Measurements from ENCODE around the gene EPHB2. TPM values are rescaled to one million over a fixed set of nuclear protein-coding genes. Genes with fewer than 3 reads are reported as not detected.

EPHB2 gene
- total and polyA plus RNA-seq, 2 donors from 2014 or later, result 3.0 to 9.5 TPM

DNA sequence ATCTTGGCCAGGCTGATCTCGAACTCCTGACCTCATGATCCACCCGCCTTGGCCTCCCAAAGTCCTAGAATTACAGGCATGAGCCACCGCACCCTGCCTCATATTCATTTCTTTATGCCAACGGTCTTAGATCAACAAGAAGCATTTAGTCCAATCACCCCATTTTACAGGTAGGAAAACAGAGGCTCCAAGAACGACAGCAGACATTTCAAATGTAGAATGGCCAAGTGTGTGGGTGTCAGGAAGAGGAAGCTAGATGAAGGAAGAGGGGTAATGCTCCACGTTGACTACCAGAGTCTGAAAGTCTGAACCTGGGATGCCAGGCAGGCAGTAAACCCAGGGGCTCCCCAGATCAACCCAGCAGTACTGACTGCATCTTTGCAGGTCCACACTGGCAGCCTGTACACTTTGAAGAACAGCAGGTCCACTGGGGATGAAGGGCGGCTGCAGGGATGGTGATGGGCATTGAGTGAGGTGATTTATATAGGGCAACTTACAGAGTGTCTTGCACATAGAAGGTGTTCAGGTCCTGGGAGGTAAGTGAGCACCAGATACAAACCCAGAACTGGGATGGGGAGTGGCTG lies 120.2 kb downstream of the EPHB2 start:
- Histone ChIP-seq H3K4me1 (ENCODE audit: control insufficient read depth in 2 of 3, insufficient read depth in 2 of 3, low read depth in 1 of 3, low read length in 3 of 3) (peaks cover 7 to 30% (median 21%) of the 10 kb centered on the region in 3 donors), H3K9me3 (ENCODE audit: control insufficient read depth in 2 of 3, insufficient read depth in 1 of 3, low read length in 3 of 3) (no peaks in the 10 kb centered on the region), H3K27ac (ENCODE audit: low read depth in 2 of 2, low read length in 2 of 2) (no peak overlapping the region), H3K4me3 (ENCODE audit: low read length in 3 of 3) (no peak overlapping the region), H3K27me3 (ENCODE audit: control insufficient read depth, insufficient read depth, low read length) (no peaks in the 10 kb centered on the region), H3K9ac (ENCODE audit: low read length in 3 of 3) (no peak overlapping the region), H3K36me3 (ENCODE audit: control insufficient read depth in 2 of 3, insufficient read depth in 3 of 3, low read length in 3 of 3) (no peaks in the 10 kb centered on the region)
- FAIRE-seq, result no peak
- intact Hi-C loops (cut with DNase I), result no loop called here
- TF ChIP-seq, protein P1, sequence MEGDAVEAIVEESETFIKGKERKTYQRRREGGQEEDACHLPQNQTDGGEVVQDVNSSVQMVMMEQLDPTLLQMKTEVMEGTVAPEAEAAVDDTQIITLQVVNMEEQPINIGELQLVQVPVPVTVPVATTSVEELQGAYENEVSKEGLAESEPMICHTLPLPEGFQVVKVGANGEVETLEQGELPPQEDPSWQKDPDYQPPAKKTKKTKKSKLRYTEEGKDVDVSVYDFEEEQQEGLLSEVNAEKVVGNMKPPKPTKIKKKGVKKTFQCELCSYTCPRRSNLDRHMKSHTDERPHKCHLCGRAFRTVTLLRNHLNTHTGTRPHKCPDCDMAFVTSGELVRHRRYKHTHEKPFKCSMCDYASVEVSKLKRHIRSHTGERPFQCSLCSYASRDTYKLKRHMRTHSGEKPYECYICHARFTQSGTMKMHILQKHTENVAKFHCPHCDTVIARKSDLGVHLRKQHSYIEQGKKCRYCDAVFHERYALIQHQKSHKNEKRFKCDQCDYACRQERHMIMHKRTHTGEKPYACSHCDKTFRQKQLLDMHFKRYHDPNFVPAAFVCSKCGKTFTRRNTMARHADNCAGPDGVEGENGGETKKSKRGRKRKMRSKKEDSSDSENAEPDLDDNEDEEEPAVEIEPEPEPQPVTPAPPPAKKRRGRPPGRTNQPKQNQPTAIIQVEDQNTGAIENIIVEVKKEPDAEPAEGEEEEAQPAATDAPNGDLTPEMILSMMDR (IDR thresholded peaks at IDR 0.05; ENCODE audit: borderline replicate concordance, extremely low read depth, insufficient read depth), result no peak
- DNase-seq, result peak in 1 of 5 donors; percentile 37

GRCh38 chr1:22831729-22832413 lies 121.2 kb downstream of the EPHB2 start:
- peak in 1 of 5 donors; percentile 80 for DNase-seq
- Histone ChIP-seq H3K9me3 (ENCODE audit: control insufficient read depth in 2 of 3, insufficient read depth in 1 of 3, low read length in 3 of 3) (no peaks in the 10 kb centered on the region), H3K9ac (ENCODE audit: low read length in 3 of 3) (no peak overlapping the region), H3K27ac (ENCODE audit: low read depth in 2 of 2, low read length in 2 of 2) (no peak overlapping the region), H3K4me1 (ENCODE audit: control insufficient read depth in 2 of 3, insufficient read depth in 2 of 3, low read depth in 1 of 3, low read length in 3 of 3) (peaks cover 2 to 20% (median 15%) of the 10 kb centered on the region in 3 donors), H3K36me3 (ENCODE audit: control insufficient read depth in 2 of 3, insufficient read depth in 3 of 3, low read length in 3 of 3) (no peaks in the 10 kb centered on the region), H3K4me3 (ENCODE audit: low read length in 3 of 3) (no peak overlapping the region), H3K27me3 (ENCODE audit: control insufficient read depth, insufficient read depth, low read length) (no peaks in the 10 kb centered on the region)
- TF ChIP-seq, protein P1 (IDR thresholded peaks at IDR 0.05; ENCODE audit: borderline replicate concordance, extremely low read depth, insufficient read depth), result no peak
- FAIRE-seq, result no peak
- intact Hi-C loops (cut with DNase I), result no loop called here

- Histone ChIP-seq H3K27ac (ENCODE audit: low read depth in 2 of 2, low read length in 2 of 2) (no peak overlapping the region), H3K27me3 (ENCODE audit: control insufficient read depth, insufficient read depth, low read length) (no peaks in the 10 kb centered on the region), H3K4me3 (ENCODE audit: low read length in 3 of 3) (no peak overlapping the region), H3K36me3 (ENCODE audit: control insufficient read depth in 2 of 3, insufficient read depth in 3 of 3, low read length in 3 of 3) (no peaks in the 10 kb centered on the region), H3K9me3 (ENCODE audit: control insufficient read depth in 2 of 3, insufficient read depth in 1 of 3, low read length in 3 of 3) (no peaks in the 10 kb centered on the region), H3K9ac (ENCODE audit: low read length in 3 of 3) (no peak overlapping the region), H3K4me1 (ENCODE audit: control insufficient read depth in 2 of 3, insufficient read depth in 2 of 3, low read depth in 1 of 3, low read length in 3 of 3) (peaks cover 2 to 17% (median 13%) of the 10 kb centered on the region in 3 donors)
- DNase-seq (peak in 1 of 5 donors; percentile 23), FAIRE-seq (no peak)
- intact Hi-C loops (cut with DNase I), result no loop called here
- TF ChIP-seq, protein P1 (IDR thresholded peaks at IDR 0.05; ENCODE audit: borderline replicate concordance, extremely low read depth, insufficient read depth), result no peak
These were observed 121.8 kb downstream of the EPHB2 start for GRCh38 chr1:22832414-22832786.

Measured in kidney (tissue), 14 donors.